HG03460 (cell line): ENCODE results near the gene SPECC1.
"Not testable (repeated sequence)": the region's sequence is repeated elsewhere in the genome, so short reads cannot be mapped to it uniquely, and the experiment has no call there.

Experiments used
- ATAC-seq: cut with Tn5 transposase; IDR thresholded peaks from one replicate; pipeline ENCODE4 v1.9.1; 2021; ENCODE audit not compliant: unreplicated experiment

Gene SPECC1

DNA sequence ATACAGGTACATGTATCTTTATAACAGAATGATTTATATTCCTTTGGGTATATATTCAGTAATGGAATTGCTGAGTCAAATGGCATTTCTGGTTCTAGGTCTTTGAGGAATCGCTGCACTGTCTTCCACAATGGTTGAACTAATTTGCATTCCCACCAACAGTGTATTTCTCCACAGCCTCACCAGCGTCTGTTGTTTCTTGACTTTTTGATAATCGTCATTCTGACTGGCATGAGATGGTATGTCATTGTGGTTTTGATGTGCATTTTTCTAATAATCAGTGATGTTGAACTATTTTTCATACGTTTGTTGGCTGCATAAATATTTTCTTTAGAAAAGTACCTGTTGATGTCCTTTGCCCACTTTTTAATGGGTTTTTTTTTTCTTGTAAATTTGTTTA is 156.4 kb downstream of the SPECC1 start:
- not testable (repeated sequence) for ATAC-seq

DNA sequence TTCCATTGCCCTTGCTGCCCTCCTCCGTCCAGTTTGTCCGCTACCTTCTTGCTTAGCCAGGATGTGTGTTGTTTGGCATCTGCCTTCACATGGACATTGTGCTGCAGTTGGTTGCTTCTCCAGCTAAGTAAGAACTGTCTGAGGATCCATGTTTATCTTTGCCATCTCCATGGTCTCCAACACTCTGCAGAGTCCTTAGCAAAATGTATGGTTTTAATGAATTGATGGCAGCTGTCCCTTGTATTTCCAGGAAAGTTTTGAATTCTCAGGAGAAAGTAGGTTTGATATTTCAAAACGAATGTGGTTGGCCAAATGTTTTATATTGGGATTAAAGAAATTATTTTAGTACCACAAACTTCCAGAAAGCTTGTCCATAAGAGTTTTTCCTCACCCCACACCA is 160.9 kb downstream of the SPECC1 start:
- no peak for ATAC-seq

DNA sequence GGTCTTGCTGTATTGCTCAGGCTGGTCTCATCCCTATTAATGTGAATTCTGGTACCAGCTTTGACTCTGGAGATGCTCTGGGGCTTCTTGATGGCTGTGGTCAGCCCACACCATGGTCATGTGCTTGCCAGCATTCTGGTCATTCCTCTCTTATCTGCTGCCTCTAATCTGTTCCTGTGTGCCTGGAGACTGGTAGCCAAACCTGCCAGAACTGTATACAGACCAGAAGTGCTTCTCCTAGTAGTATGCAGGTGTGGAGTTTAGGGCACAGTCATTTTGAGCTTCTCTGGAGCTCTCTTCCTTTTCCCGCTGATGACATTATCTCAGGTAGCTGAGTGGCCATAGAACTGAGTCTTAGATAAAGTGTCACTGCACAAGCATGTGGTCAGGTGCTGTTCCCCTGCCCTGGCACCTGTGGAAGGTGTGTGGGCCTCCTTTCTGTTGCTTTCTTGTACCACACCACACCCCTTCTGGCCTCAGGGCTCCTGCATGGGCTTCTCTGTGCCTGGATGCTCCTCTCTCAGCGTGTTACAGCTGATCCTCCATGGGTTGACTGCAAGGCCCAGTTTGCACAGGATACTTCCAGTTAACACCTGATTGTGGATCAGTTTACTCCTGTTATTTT is 162.7 kb downstream of the SPECC1 start:
- no peak for ATAC-seq

DNA sequence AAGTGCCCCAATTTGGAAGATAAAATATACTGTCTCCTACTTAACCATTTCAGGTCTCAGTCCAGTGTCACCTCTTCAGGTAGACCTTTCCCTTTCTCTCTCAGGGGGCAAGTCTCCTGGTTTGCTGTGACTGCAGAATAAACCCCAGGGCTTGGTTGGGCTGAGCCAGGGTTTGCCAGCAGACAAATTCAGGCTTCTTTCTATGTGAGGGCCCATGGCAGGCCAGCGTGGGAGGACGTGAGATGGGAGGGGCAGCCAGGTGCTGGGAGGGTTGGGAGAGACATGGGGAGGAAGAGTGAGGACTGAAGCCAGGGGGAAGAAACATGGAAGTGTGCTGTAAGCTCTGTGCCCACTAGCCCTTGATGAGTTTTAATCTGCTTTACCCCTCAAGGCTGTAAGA is 163.2 kb downstream of the SPECC1 start:
- ATAC-seq = no peak

DNA sequence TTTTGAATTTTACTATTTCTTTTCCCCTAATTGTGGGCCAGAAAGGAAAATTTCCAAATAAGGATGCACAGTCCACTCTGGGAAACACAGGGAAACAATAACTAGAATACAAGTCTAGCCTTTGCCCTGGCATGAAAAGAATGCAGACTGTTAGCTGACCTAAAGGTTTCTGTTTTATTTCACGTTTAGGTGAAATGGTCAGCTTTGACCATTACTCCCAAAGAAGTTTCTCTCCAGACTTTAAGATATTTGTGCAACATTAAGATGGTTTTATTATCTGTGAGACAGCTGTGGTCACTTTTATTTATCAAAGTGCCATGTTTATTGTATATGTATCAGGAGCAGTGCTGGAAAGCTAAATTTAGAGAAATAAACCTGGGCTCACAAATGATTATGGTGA is 163.9 kb downstream of the SPECC1 start:
- ATAC-seq = no peak

DNA sequence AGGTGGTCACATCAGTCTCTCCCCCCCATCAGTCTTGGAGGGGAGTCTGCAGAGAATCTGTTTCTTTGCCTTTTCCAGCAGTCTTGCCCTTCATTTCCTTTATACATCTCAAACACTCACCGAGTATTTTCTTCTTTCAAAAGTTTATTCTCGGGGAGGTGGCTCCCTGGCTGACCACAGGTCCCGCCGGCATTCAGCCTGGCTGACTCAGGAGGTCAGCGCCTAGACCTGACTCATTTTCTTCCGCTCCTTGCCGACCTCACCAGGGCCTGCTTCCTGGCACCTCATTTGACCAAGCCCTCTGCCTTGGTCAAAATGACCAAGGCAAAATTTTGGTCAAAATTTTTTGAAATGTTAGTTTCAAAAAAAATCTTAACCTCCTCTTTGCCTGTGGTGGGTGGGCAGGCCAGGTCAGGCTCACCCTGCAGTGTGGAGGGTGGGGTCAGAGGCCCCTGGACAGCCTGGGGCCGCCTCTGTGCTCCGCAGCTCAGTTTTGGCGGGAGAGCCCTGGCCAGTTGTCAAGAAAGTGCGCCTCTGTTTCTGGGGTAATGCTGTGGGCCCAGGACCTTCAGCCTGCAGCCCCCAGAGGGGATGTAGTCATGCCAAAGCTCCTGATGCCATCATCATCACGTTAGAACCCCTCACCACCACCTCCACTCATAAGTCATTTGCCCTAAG is 165.6 kb downstream of the SPECC1 start:
- no peak for ATAC-seq

DNA sequence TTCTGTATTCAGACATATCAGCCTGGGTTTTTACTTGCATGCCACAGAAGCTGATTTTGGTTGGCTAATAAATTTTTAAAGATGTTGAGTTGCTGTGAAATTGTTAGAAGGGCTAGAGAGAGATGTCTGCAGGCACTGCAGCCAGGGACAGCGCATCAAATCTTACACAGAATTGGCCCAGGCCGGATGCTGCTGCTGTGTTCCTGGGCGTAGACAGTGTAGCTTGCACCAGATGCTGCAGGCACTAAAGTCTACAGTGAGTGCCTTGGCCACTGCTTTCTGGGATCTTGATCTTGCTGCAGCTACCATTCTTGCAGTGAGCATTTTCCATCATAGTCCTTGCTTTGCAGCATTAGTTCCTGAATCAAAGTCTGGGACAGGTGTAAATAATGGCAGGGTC is 169.9 kb downstream of the SPECC1 start:
- ATAC-seq = no peak

DNA sequence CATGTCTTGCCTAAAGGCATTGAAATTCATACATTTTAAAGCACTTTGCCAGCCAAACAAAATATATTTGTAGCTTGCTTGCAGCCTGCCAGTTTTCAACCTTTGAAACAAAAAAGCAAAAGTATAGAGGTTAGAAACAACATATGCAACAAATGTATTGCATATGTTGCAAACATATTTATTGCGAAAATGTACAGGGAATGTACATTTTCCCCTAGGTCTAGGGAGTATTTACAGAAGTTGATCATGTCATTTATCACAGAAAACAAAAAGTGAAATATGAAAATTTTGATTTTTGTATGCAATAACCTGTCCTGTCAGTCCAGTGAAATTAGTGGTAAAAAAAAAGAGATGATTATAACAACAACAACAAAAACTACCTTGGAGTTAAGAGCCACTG is 171.5 kb downstream of the SPECC1 start:
- no peak for ATAC-seq

DNA sequence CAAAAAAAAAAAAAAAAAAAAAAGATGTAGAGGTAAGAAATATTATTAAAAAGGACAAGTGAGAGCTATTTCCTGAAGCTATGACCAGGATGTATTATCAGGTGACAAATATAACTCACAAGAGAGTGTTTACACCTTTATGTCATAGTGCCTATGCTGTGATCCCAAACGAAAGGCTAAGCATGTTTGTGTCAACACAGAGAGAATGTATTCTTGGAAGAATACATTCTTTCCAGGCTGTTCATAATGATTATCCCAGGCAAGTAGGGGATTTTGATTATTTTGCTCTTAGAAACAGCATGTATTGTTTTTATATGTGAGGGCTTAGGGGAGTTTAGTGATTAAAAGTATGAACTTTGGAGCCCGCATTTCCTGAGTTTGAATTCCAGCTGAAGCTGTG is 175.0 kb downstream of the SPECC1 start:
- ATAC-seq = no peak

DNA sequence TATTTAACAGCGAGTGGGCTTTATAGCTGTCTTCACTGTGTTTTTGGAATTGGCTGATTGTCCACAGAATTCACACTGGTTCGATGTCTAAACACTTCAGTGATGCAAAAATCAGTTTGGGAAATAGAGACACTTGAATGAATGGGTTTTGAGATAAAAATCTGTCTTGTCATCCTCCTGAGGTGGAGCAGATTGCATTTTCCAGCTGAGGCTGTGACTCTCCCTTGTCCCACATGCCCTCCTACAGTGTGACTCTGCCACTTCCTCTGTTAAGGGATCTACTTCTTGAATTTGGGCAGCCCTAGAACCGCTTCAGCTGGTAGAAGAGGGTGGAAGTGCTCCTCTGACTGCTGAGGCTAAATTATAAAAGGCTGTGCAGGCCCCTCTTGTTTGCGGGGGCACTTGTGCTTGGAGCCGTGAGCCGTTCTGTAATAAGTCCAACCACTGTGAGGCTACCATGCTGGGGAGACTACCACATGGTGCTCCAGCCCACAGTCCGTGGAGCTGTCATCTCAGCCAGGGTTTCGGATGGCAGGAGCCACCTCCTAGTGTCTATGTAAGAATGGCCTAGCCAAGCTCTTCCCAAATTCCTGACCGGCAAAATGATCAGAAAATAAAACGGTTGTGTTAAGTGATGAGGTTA is 175.9 kb downstream of the SPECC1 start:
- no peak for ATAC-seq

DNA sequence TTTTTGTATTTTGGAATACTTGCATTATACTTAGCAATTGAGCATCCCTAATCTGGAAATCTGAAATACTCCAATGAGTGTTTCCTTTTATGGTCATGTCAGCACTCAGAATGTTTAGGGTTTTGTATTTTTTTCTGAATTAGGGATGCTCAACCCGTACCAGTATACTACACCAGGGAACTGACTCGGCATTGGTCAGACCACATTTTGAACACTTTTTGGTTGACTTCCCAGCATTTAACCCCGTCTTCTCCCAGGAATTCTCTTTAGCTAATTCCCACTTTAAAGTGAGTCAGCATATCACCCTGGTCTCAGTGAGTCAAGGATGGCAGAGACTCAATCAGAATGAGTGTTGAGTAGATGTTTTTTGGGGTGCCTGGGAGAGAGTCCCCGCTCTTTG is 177.9 kb downstream of the SPECC1 start:
- no peak for ATAC-seq

DNA sequence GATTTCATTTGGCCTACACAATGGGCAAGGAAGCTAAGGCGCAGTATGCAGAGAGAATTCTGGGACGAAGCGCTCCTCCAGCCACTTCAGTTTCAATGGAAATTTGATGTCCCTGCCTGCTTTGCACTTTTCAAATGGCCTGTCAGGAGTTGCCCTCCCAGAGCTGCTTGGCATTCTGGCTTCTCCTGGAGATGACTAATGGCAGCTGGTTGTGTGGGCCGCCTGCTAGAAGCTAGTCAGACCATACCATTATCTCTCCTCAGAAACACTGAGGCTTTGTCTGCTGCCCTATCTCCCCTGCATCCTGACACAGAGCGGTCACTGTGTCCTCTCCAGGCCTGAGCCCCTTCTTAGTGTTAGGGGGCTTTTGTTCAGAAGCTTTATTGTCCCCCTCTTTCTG is 180.1 kb downstream of the SPECC1 start:
- no peak for ATAC-seq

DNA sequence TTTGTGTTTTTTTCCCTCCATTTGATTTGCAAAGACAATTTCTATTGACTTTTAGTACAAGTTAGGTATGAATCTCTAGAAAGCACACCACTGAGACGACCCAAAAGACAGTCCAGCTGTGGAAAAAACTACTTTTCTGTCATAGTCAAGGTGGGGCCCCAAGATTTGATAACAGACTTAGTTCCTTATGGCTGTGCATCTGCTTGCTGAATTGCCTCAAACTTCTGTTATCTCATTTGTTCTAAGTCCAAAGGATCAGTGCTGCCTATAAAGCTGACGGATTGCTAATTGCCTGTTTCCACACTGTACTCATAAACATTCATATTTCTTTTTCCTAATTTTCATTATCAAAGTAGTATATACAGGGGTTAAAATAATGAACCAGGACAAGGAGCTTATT is 180.8 kb downstream of the SPECC1 start:
- no peak for ATAC-seq

DNA sequence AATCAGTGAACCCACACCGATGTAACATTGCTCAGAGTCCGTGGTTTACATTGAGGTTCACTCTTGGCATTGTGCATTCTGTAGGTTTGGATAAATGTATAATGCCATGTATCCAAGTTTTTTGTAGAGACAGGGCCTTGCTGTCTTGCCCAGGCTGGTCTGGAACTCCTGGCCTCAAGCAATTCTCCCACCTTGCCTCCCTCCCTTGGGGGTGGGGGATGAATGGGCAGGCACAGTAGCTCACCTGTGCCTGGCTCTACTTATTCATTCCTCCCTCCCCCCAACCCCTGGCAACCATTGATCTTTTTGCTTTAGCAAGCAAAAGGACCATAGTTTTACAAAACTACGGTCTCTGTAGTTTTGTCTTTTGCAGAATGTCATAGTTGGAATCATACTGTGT is 181.4 kb downstream of the SPECC1 start:
- ATAC-seq = no peak

DNA sequence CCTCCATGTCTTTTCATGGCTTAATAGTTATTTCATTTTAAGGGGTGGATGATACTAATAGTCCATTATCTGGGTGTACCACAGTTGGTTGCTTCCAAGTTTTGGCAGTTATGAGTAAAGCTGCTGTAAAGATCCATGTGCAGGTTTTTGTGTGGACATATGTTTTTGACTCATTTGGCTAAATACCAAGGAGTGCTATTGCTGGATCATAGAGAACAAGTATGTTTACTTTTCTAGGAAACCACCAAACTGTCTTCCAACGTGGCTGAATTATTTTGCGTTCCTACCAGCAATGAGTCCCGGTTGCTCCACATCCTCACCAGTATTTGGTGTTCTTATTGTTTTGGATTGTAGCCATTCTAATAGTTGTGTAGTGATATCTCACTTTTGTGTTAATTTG is 181.9 kb downstream of the SPECC1 start:
- ATAC-seq = no peak

DNA sequence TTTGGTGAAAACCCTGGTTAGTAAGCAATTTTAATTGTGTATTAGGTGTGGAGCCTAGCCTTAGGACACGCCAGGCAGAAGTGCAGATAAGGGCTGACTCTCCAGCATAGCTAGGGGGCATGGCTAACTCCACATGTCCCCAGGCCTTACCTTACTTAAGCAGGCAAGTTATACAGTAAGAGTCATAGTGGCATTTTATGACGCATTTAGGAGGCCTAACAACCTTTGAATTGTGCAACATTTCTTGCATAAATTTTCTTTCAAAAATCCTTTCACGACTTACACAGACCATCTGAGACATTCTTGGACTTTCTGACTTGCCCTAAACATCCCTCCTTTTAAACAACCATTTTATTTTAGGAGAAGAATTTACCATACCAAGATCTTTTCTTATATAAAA is 187.1 kb downstream of the SPECC1 start:
- not testable (repeated sequence) for ATAC-seq

DNA sequence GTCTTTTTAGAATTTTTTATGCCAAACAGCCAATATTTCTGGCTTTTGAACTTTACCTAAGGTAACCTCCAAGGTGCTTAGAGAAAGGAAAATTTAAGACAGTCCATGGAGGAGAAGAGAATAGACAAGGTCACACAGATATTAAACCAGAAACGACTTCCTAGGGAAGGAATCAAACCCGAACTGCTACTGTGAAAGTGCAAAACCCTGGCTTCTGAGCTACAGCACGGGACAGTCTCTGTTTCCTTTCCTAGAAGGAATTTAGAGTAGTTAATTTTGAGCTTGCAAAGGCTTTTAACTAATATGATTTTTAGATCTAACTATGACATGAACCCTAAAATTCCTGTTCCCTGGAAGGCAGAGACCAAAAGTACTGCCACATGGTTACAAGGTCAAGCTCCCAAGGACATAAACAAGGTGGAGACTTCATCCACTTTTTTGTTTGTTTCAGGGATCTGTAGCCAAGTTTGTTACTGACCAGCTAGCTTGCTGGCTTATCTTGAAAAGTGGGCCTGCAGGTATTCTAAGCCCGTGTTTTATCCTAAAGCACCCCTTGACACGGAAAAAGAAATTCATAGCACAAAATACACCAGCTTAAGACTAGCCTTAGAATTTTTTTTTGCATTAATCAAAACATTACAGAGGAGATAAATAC is 188.2 kb downstream of the SPECC1 start:
- no peak for ATAC-seq

DNA sequence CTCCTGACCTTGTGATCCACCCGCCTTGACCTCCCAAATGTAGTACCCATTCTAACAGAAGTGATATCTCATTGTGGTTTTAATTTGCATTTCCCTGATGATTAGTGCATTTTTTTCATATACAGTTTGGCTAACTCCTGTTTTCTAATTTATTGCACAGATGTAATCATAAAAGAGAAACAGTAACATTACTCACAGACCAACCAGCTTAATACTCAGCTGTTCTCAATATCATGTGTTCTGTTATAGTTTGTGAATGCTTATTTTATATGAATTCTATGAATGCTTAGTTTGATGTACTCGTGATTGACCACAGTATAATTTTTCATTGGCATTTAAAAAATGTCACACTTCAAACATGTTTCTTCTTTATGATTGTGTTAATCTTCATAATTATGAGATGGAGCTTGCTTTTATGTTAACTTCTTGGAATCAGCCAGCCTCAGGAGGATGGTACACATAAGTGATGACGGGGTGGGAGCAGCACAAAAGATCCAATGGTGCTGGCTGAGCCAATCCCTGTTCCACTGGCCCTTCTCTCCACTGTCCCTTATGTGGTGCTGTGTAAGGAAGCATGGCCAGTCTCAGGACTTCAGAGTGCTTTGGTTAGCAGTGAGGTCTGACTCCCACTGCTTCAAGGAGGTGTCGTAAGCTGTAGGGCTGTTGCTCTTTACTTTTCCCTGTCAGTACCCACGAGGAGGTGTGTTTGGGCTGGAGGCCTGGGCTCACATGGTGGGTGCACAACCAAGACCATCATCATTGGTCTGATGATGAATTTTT is 191.0 kb downstream of the SPECC1 start:
- no peak for ATAC-seq

DNA sequence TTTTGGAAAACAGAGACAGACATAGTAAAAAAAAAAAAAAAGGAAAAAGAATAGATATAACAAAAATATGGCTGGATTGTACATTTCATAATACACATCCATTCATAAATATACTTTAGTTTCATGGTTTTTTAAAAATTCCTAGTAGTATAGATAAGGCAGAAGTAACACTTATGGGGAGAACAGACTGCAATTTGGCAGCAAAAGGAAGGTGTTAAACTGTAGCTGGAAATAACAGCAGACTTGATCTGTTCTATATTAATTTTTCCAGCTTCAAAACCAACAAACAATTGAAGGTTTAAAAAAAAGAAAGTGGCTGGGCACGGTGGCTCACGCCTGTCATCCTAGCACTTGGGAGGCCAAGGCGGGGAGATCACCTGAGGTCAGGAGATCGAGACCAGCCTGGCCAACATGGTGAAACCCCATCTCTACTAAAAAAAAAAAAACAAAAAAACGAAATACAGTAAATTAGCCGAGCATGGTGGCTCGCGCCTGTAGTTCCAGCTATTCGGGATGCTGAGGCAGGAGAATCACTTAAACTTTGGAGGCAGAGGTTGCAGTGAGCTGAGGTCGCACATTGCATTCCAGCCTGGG is 191.8 kb downstream of the SPECC1 start:
- ATAC-seq = no peak

DNA sequence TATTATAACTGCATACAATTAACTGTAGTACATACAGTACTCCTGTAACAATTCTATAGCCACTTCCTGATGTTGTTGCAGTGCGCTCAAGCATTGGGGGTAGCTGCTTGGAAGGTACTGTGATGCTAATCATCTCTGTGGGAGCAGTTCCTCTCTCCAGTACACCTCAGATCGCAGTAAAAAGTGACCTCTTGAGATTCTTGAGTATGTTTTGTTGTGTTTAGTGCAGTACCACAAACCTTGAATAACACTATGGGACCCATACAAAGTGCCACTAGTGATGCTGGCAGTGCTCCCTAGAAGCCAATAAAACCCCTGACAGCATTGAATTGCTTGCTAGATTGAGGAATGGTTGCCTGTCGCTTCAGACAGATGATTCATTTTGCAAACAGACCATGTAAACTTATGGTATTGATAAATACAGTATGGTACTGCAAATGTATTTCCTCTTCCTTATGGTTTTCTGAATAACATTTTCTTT is 193.0 kb downstream of the SPECC1 start:
- no peak for ATAC-seq

DNA sequence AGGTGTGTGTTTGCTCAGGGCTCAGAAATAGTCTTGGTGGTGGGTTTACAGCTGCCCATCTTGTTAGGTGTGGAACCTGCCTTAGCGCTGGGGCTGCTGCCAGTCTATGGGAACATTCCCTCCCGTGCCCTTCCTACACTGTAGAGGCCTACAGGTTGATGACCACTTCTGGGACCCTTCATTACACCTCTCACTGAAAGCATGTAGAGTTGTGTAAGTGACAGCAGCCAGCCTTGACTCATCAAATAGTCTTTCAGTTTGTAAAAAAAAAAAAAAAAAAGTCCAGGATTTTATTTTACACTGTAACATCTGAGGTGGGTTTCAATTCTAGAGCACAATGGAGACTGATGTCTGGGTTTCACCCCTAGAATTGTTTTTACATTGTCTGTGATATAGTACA is 193.9 kb downstream of the SPECC1 start:
- no peak for ATAC-seq
